Stimulated activated CD8-positive, alpha-beta memory T cell treated with anti-CD3 and anti-CD28 coated beads, Interleukin-4, amount 100 ng/mL, for 1 hour (primary cell): ENCODE measurements around the gene SRSF3.
A peak's percentile ranks its signal among the peaks of the same experiment; 100 is the strongest.

Experiments
- DNase-seq, 2 donors: peaks; one replicate each; pipeline ENCODE4 v3.0.0-alpha.2; 2020; ENCODE audit warnings: low read depth in 2 of 2, low spot score in 1 of 2

Gene SRSF3

DNA sequence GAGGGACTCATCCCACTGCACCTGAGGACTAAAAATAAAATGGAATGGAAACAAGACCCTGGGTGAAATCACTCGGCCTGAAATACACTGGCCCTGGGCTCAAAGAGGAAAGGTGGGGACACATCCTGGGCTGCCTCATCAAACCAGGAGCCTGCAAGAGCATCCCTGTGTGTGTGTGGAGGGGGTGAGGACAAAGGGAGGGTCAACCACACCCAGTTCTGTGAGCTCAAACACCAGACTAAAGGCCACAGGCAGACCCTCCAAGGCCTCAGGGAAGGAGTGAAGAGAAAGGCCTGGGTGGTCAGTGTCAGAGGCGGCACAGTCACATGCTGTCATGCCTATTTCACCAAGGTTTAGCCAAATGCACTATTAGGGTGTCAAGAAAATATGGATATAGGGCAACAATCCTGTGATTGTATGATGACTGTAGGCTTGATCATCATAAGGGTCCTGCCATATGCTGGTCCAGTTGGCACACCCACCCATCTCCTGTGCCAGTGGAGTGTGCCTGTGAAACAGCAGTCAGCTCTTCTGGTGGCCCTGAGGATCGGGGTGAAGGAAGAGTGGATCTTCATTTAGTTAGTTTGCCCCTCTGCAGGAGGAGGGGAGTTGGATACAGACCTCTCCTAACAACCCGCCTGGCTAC is 28.9 kb downstream of the SRSF3 start:
- DNase-seq = no peak

GRCh38 chr6:36623547-36624459 is 29.6 kb downstream of the SRSF3 start:
- DNase-seq = peak; percentile 56 to 62

DNA sequence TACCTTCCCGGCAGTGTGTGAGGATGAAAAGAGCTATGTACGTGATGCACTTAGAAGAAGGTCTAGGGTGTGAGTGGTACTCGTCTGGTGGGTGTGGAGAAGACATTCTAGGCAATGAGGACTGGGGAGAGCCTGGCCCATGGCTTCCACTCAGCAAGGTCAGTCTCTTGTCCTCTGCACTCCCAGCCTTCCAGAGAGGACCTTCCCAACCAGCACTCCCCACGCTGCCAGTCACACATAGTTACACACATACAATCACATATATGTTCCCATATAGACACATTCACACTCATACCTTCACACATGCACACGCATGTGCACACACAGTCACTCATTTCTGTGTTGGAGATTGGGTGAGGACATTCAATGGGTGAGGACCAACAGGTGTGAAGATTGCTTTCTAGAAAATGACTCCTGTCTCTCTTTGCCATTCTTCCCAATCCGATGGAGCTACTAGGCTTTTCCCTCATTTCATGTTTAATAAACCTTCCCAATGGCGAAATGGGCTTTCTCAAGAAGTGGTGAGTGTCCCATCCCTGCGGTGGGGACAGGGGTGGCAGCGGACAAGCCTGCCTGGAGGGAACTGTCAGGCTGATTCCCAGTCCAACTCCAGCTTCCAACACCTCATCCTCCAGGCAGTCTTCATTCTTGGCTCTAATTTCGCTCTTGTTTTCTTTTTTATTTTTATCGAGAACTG is 30.4 kb downstream of the SRSF3 start:
- no peak for DNase-seq

GRCh38 chr6:36625158-36625919 is 31.2 kb downstream of the SRSF3 start:
- no peak for DNase-seq

- DNase-seq = no peak
Measured at GRCh38 chr6:36626636-36627035, 32.5 kb downstream of the SRSF3 start.

DNA sequence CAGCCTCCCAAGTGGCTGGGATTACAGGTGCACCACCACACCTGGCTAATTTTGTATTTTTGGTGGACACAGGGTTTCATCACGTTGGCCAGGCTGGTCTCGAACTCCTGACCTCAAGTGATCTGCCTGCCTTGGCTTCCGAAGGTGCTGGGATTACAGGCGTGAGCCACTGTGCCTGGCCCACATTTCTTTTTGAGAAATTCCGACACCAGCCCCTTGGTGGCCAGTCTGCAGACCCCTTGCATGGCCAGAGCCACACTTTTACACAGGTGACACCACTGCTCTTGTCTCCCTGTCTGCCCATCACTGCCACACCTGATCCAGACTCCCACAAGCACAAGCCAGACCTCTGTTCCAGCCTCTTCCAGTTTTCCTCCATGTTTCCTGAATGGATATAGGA is 33.0 kb downstream of the SRSF3 start:
- no peak for DNase-seq

DNA sequence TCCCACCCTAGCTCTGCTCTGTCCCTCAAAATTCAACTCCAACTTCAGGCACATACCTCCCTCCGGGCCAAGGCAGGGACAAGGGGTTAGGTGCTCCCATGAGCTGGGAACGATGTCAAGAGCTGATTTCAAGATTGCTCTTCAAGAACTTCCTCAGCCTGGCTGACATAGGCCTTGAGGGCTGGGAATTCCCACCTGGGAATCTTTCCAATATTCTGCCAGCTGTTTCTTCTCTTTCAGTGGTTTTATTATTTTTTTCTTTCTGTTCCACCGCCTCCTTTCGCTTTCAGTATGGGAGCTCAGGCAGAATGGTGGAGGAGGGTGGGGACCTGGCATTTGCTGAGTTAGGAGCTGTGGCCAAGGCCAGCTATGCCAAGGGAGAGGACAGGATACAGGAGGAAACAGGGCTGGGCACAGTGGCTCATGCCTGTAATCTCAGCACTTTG is 33.7 kb downstream of the SRSF3 start:
- no peak for DNase-seq

DNA sequence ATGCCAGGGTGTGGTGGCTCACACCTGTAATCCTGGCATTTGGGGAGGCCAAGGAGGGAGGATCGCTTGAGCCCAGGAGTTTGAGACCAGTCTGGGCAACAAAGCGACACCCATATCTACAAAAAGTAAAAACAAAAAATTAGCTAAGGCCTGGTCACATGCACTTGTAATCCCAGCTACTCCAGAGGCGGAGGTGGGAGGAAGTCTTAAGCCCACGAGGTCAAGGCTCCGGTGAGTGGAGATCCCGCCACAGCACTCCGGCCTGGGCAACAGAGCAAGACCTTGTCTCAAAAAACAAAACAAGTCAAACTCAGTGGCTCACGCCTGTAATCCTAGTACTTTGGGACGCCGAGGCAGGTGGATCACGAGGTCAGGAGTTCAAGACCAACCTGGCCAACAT is 35.6 kb downstream of the SRSF3 start:
- no peak for DNase-seq

DNA sequence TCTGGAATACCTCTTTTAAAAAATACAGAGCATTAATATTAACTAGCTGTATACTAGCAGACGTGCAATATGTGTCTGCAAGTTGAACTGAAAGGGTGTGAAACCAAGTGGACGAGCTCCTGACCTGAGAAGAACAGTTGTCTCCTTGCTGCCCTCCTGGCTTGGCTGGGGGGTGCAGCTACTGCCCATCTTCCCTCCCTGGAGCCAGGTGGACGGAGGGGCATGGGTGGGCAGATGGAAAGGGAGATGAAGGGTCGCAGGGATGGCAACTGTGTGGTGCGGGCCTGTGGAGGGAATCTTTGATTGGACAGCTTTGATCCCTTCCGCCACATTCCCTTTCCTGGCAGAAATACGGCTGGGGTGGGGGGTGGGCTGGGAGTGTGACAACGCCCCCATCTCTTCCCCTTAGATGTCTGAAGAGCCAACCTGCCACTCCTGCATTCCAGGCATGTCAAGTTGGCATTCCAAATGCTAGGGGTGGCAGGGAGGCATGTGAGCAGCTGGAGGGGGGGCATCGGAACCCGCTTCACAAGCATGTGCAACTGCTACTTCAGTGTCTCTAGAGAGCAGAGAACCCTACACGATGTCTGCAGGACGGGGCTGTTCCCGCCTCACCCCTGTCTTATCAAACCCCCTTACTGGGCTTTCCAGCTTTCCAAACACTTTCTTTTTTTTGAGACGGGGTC is 37.3 kb downstream of the SRSF3 start:
- no peak for DNase-seq

DNA sequence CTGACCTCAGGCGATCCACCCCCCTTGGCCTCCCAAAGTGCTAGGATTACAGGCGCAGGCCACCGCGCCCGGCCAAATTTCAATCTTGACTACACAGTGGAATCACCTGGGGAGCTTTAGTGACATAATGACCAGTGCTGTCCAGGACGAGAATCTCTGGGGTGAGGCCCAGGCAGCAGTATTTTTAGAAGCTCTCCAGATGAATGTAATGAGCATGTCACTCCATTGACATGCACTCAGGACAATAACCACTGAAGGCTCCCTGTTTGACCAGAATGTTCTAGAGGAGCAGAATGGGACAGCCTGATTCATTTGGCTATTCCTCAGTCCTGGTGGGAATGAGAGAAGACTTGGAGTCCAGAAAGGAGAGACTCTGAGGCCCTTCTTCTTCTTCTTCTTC is 39.2 kb downstream of the SRSF3 start:
- DNase-seq = no peak

- DNase-seq = no peak
Measured at GRCh38 chr6:36633915-36634314, 39.8 kb downstream of the SRSF3 start.

DNA sequence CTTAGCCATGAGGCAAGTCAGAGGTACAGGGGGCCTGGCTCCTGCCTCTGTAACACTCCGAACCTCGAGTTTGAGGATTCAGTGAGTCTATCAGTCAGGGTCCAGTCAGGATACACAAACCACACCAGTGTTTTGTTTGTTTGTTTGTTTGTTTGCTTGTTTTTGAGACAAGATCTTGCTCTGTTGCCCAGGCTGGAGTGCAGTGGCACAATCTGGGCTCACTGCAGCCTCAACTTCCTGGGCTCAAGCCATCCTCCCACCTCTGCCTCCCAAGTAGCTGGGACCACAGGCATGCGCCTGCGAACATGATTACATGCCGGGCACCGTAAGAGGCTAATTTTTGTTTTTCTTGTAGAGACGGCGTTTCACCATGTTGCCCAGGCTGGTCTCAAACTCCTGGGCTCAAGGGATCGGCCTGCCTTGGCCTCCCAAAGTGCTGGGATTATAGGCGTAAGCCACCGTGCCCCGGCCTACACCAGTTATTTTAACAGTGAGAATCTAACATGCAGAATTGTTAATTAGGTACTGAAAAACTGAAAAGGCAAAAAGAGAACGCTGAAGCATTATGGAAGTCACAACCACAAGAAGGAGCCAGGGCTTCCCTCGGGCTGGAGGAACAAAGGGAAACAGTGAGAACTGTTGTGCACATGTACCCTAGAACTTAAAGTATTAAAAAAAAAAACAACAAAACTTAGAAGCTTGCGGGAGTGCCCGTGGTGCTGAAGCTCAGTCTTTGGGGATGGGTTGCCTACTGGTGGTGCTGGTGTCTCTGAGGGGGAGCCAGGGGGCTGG is 40.4 kb downstream of the SRSF3 start:
- no peak for DNase-seq

- no peak for DNase-seq
Measured at GRCh38 chr6:36636283-36636682, 42.1 kb downstream of the SRSF3 start.

DNA sequence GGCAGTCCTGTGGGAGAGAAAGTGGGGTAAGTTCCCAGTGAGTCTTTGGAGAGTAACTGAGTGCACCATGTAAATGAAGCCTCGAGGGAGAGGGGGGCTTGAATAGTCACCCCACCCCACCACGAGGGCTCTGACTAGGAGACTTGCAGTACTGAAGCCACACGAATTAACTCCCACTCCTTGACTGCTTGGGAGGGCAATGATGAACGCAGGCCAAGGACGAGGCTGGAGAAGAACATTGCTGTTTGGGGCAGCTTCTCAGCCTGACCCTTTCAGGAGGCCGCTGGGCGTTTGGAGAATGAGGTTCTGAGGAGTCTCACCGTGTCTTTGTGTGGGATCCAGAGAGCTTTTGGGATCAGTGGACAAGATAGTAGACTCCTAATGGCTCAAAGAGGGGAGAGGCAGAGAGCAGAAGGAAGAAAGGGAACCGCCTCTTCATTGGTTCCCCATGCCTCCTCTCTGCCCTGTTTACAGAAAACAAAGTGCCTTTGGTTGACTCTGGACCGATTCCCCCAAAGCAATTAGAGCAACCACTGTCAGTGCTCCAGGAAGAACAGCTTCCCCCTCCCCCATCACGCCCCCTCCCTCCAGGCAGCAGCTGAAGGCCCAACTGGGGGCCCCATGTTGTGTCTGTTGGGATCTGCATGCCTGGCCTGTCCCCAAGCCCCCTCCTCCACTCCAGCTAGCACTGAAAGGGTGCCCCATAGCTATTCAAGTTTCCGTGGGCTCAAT is 42.7 kb downstream of the SRSF3 start:
- no peak for DNase-seq

DNA sequence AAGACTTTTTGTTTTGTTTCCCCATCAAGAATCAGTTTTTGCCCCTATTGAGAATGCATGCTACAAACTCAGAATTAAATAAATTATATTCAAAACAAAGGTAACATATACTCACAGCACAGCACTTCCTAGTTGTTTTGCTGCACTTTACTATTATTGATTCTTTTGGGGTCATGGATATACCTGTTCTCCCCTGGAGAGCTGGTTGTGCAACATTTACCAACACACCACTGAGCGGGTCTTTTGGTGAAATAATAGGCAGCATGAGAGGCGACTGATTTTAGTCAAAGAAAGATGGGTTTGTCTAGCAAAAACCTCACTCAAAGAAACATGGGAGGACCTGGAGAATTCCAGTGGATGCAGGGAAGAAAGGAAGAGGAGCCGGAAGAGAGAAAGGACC is 44.4 kb downstream of the SRSF3 start:
- DNase-seq = no peak

- no peak for DNase-seq
Measured at GRCh38 chr6:36639171-36639808, 45.1 kb downstream of the SRSF3 start.

GRCh38 chr6:36641543-36641942 is 47.4 kb downstream of the SRSF3 start:
- DNase-seq = no peak

DNA sequence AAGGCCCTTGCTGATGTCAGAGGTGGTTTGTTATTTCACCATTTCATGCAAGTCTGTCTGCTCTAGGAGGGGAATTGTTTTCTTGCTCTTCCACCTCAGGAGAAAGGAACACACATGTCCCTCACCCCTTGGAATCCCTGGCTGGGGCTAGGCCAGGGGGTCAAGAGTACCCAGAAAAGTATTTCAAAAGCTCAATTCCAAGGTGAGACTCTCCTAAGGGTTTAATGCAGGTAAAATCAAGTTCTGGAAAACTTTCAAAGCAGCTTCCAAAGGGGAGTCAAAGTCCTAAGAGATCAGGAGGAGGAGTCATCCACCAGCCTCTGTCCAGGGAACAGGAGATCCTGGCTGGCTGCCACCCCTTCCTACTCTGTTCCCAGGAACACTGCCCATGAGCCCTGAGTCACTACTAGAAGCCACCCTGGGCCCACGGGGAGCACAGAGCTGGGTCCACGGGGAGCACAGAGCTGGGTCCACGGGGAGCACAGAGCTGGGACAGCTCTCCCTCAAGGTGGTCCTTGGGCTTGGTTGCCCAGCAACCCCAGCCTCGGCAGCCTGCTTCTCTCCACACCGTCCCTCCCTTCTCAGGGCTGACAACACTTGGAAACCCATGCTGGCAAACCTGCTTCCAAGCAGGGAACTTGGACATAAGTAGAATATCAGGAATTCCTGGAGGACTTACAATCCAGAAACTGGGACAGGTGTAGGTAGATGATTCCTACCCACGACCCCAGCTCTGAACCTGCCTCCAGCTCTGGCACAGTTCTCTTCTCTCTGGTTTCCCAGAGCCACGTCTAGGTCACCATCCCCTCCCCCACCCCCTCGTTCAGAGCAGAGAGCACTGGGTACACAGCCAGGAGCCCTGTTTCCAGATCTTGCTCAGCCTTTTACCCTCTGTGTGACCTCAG is 49.0 kb downstream of the SRSF3 start:
- no peak for DNase-seq
